ENCODE data around the gene PDS5B.

The PDS5B gene

DNA sequence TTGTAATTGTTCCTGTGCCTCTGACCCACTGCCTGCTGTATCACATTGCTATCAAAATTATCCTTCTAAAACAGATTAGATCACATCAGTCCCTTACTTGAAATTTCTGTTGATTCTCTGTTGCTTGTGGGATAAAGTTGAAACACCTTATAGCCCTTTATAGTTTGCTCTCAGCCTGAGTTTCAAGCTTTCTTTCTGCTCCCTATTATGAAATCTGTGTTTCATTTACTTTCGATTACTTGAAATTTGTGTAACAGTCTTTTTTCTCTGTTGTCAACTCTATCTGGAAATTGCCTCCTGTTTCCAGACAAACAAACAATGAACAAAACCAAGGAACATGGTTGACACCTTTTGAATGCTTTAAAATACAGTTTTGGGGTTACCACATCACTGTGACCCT lies 167.9 kb downstream of the PDS5B start:
- peaks cover 57% of the 10 kb centered on the region for H3K36me3 ChIP-seq (ENCODE audit: control insufficient read depth, low read length)
- no peaks in the 10 kb centered on the region for H3K79me2 ChIP-seq (ENCODE audit: control insufficient read depth, low read length)

DNA sequence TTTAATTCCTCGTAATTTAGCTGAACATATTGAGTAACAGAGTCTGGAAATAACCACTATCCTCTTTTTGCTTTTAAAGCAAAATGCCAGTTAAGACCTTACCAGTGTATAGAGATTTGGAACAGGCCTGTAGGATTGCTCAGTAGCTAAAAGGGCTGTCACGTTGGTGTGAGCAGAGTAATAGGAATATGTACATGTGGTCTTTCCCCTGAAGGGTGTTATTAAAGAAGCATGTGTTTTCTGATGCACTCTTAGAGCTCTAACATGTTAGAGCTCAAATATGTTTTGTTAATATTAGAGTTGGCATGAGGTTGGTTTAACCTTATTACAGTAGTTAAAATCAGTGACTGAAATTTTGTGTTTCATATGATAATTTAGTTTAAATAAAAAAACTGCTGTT lies 172.9 kb downstream of the PDS5B start:
- no peak for TF ChIP-seq EZH2phosphoT487 (IDR thresholded peaks at IDR 0.05; ENCODE audit: borderline replicate concordance, low read length)
- TF ChIP-seq, protein P1, sequence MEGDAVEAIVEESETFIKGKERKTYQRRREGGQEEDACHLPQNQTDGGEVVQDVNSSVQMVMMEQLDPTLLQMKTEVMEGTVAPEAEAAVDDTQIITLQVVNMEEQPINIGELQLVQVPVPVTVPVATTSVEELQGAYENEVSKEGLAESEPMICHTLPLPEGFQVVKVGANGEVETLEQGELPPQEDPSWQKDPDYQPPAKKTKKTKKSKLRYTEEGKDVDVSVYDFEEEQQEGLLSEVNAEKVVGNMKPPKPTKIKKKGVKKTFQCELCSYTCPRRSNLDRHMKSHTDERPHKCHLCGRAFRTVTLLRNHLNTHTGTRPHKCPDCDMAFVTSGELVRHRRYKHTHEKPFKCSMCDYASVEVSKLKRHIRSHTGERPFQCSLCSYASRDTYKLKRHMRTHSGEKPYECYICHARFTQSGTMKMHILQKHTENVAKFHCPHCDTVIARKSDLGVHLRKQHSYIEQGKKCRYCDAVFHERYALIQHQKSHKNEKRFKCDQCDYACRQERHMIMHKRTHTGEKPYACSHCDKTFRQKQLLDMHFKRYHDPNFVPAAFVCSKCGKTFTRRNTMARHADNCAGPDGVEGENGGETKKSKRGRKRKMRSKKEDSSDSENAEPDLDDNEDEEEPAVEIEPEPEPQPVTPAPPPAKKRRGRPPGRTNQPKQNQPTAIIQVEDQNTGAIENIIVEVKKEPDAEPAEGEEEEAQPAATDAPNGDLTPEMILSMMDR (IDR thresholded peaks at IDR 0.05; ENCODE audit: low read depth, low read length, poor library complexity, severe bottlenecking): no peak
- H3K4me3 ChIP-seq (ENCODE audit: low read length): no peak overlapping the region
- H3K9me3 ChIP-seq (ENCODE audit: control insufficient read depth, insufficient read depth, low read length): no peaks in the 10 kb centered on the region
- H3F3A ChIP-seq (ENCODE audit: control insufficient read depth, insufficient read depth): no peaks in the 10 kb centered on the region
- no peak overlapping the region for H3K27ac ChIP-seq (ENCODE audit: low read depth, low read length)
- peaks cover 77% of the 10 kb centered on the region for H3K36me3 ChIP-seq (ENCODE audit: control insufficient read depth, low read length)
- H4K20me1 ChIP-seq (ENCODE audit: control insufficient read depth, insufficient read depth, low read depth, low read length): no peaks in the 10 kb centered on the region
- H3K9me2 ChIP-seq (replicated peaks; ENCODE audit: control insufficient read depth, low read length): no peaks in the 10 kb centered on the region
- H3K4me1 ChIP-seq (ENCODE audit: control insufficient read depth, low read length): no peaks in the 10 kb centered on the region
- no peaks in the 10 kb centered on the region for H3K79me2 ChIP-seq (ENCODE audit: control insufficient read depth, low read length)
- no peak overlapping the region for H3K4me2 ChIP-seq (ENCODE audit: low read length)
- no peaks in the 10 kb centered on the region for H3K27me3 ChIP-seq (ENCODE audit: control insufficient read depth, low read length)

More for the DNA sequence above, 167.9 kb downstream of the PDS5B start:
- no peak overlapping the region for H3K4me3 ChIP-seq (ENCODE audit: low read length)
- peaks cover 6% of the 10 kb centered on the region; the same call in 1 of the 2 replicates for H3K4me1 ChIP-seq (ENCODE audit: control insufficient read depth, low read length)
- H4K20me1 ChIP-seq (ENCODE audit: control insufficient read depth, insufficient read depth, low read depth, low read length): no peaks in the 10 kb centered on the region
- no peaks in the 10 kb centered on the region for H3F3A ChIP-seq (ENCODE audit: control insufficient read depth, insufficient read depth)
- H3K9me2 ChIP-seq (replicated peaks; ENCODE audit: control insufficient read depth, low read length): no peaks in the 10 kb centered on the region
- H3K27ac ChIP-seq (ENCODE audit: low read depth, low read length): no peak overlapping the region
- H3K27me3 ChIP-seq (ENCODE audit: control insufficient read depth, low read length): no peaks in the 10 kb centered on the region
- no peaks in the 10 kb centered on the region for H3K9me3 ChIP-seq (ENCODE audit: control insufficient read depth, insufficient read depth, low read length)
- TF ChIP-seq, protein P1 (IDR thresholded peaks at IDR 0.05; ENCODE audit: low read depth, low read length, poor library complexity, severe bottlenecking): no peak
- no peak for TF ChIP-seq EZH2phosphoT487 (IDR thresholded peaks at IDR 0.05; ENCODE audit: borderline replicate concordance, low read length)
- H3K4me2 ChIP-seq (ENCODE audit: low read length): no peak overlapping the region

DNA sequence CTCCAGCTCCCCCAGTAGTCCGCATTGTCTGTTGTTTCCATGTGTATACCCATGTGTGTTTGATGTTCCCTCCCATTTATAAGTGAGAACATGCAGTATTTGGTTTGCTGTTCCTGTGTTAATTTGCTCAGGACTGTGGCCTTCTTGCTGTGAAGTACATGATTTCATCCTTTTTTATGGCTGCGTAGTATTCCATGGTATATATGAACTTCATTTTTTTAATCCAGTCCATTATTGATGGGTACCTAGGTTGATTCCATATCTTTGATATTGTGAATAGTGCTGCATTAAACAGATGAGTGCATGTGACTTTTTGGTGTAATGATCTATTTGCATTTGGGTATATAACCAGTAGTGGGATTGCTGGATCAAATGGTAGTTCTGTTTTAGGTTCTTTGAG lies 175.2 kb downstream of the PDS5B start:
- H3K27ac ChIP-seq (ENCODE audit: low read depth, low read length): no peak overlapping the region
- no peaks in the 10 kb centered on the region for H3K9me3 ChIP-seq (ENCODE audit: control insufficient read depth, insufficient read depth, low read length)
- H3K4me3 ChIP-seq (ENCODE audit: low read length): no peak overlapping the region
- H3K9me2 ChIP-seq (replicated peaks; ENCODE audit: control insufficient read depth, low read length): no peaks in the 10 kb centered on the region
- H3K4me2 ChIP-seq (ENCODE audit: low read length): no peak overlapping the region
- no peaks in the 10 kb centered on the region for H4K20me1 ChIP-seq (ENCODE audit: control insufficient read depth, insufficient read depth, low read depth, low read length)
- H3K36me3 ChIP-seq (ENCODE audit: control insufficient read depth, low read length): peaks cover 71% of the 10 kb centered on the region
- H3K27me3 ChIP-seq (ENCODE audit: control insufficient read depth, low read length): no peaks in the 10 kb centered on the region
- no peaks in the 10 kb centered on the region for H3K79me2 ChIP-seq (ENCODE audit: control insufficient read depth, low read length)
- H3F3A ChIP-seq (ENCODE audit: control insufficient read depth, insufficient read depth): no peaks in the 10 kb centered on the region
- H3K4me1 ChIP-seq (ENCODE audit: control insufficient read depth, low read length): no peaks in the 10 kb centered on the region
- TF ChIP-seq, protein P1 (IDR thresholded peaks at IDR 0.05; ENCODE audit: low read depth, low read length, poor library complexity, severe bottlenecking): no peak
- TF ChIP-seq EZH2phosphoT487 (IDR thresholded peaks at IDR 0.05; ENCODE audit: borderline replicate concordance, low read length): no peak

All from DOHH2 (cell line).